B cell (primary cell): ENCODE data around the gene FBF1. TPM values are rescaled to one million over a fixed set of nuclear protein-coding genes. Genes with fewer than 3 reads are reported as not detected.

Experiments used
- ATAC-seq: fragments of 200-7000 bp; cut with Tn5 transposase; one replicate; pipeline ENCODE4 v1.10.0; 2021; ENCODE audit warnings: low read depth, mild to moderate bottlenecking, moderate number of reproducible peaks, moderate library complexity
- CTCF ChIA-PET: fragments of 350-600 bp; sonication (Branson Sonifier 250); formaldehyde crosslinking; loops from one replicate; lab custom pipeline; 2021; ENCODE audit warnings: antibody characterized with exemption, inconsistent platforms; lab: Charles Lee
- POLR2A ChIA-PET: fragments of 350-600 bp; sonication (Branson Sonifier 250); formaldehyde crosslinking; loops from one replicate; lab custom pipeline; 2021; ENCODE audit warnings: antibody characterized with exemption; lab: Charles Lee
- DNase-seq: peaks from one replicate; pipeline ENCODE4 v3.0.0; 2013
- H2AFZ ChIP-seq: 2 replicates; pipeline ENCODE4 v1.6.1; 2012; ENCODE audit warnings: mild to moderate bottlenecking, low read depth, low read length; ENCODE audit not compliant: insufficient read depth, poor library complexity, severe bottlenecking
- H3K27ac ChIP-seq, 2 donors: 1 replicate in 1 of 2; 2 replicates in 1 of 2; pipeline ENCODE4 v1.5.1; 2012 to 2013; ENCODE audit warnings: low read length in 2 of 2, mild to moderate bottlenecking in 2 of 2, moderate library complexity in 1 of 2
- H3K27me3 ChIP-seq, 4 experiments: fragments of 200-600 bp in 1 of 4; sonication (generic) in 1 of 4; replicated peaks in 1 of 4; 1 replicate in 2 of 4; 2 replicates in 2 of 4; pipeline versions ENCODE4 v1.6.1 to v1.7.0; 2013 to 2016; ENCODE audit warnings: low read length in 3 of 4, mild to moderate bottlenecking in 2 of 4, mixed read lengths in 1 of 4, moderate library complexity in 1 of 4; ENCODE audit not compliant: insufficient read depth in 4 of 4, control insufficient read depth in 3 of 4; ENCODE audit errors: control extremely low read depth in 1 of 4
- H3K36me3 ChIP-seq, 2 experiments: replicated peaks in 1 of 2; 1 replicate in 1 of 2; 2 replicates in 1 of 2; pipeline versions ENCODE4 v1.6.1 to v1.7.1; 2013; ENCODE audit warnings: low read length in 1 of 2; ENCODE audit not compliant: insufficient read depth in 2 of 2, control insufficient read depth in 1 of 2; ENCODE audit errors: control extremely low read depth in 1 of 2, extremely low read depth in 1 of 2
- H3K4me1 ChIP-seq, 2 donors: fragments of 200-600 bp in 1 of 2; sonication (generic) in 1 of 2; 1 replicate in 1 of 2; 2 replicates in 1 of 2; pipeline versions ENCODE4 v1.5.1 to v1.6.1; 2013 to 2017; ENCODE audit warnings: low read length in 2 of 2; ENCODE audit not compliant: control insufficient read depth in 2 of 2, insufficient read depth in 2 of 2
- H3K4me2 ChIP-seq: replicated peaks from 2 replicates; pipeline ENCODE3; 2012; ENCODE audit warnings: mild to moderate bottlenecking, low read depth, low read length; ENCODE audit not compliant: poor library complexity, severe bottlenecking
- H3K4me3 ChIP-seq, 5 experiments: fragments of 200-600 bp in 1 of 5; sonication (generic) in 1 of 5; 1 replicate in 3 of 5; 2 replicates in 2 of 5; pipeline versions ENCODE4 v1.5.1 to v1.7.0; 2011 to 2016; ENCODE audit warnings: low read length in 4 of 5, mild to moderate bottlenecking in 4 of 5, low read depth in 2 of 5, control low read depth in 1 of 5, moderate library complexity in 1 of 5; ENCODE audit not compliant: insufficient read depth in 1 of 5; ENCODE audit errors: control extremely low read depth in 1 of 5, extremely low read depth in 1 of 5
- H3K79me2 ChIP-seq: fragments of 200-600 bp; sonication (generic); one replicate; pipeline ENCODE4 v1.6.0; 2016; ENCODE audit warnings: low read length; ENCODE audit not compliant: control insufficient read depth, insufficient read depth
- H3K9ac ChIP-seq: fragments of 200-600 bp; sonication (generic); 2 replicates; pipeline ENCODE4 v1.6.1; 2017; ENCODE audit warnings: mild to moderate bottlenecking, low read length, moderate library complexity
- H3K9me3 ChIP-seq, 3 donors: one replicate each; pipeline versions ENCODE4 v1.6.1 to v1.7.1; 2013; ENCODE audit warnings: low read length in 2 of 3; ENCODE audit not compliant: control insufficient read depth in 2 of 3, insufficient read depth in 1 of 3; ENCODE audit errors: control extremely low read depth in 1 of 3
- H4K20me1 ChIP-seq: 2 replicates; pipeline ENCODE4 v1.6.0; 2012; ENCODE audit warnings: mild to moderate bottlenecking, low read length; ENCODE audit not compliant: insufficient read depth, control insufficient read depth, poor library complexity, severe bottlenecking
- H3K27ac Mint-ChIP-seq: one replicate; pipeline ENCODE4 v1.8.0; 2021; ENCODE audit warnings: mixed read lengths
- H3K27me3 Mint-ChIP-seq: one replicate; pipeline ENCODE4 v1.8.0; 2021; ENCODE audit warnings: mixed read lengths
- H3K4me1 Mint-ChIP-seq: one replicate; pipeline ENCODE4 v1.8.0; 2021; ENCODE audit warnings: mixed read lengths
- H3K4me3 Mint-ChIP-seq: one replicate; pipeline ENCODE4 v1.8.0; 2021; ENCODE audit warnings: mixed read lengths
- H3K9me3 Mint-ChIP-seq: one replicate; pipeline ENCODE4 v1.8.0; 2022; ENCODE audit warnings: mixed read lengths; ENCODE audit not compliant: insufficient read depth
- EZH2 ChIP-seq: IDR thresholded peaks from 2 replicates; pipeline ENCODE4 v1.6.1; 2012; ENCODE audit warnings: borderline replicate concordance, low read depth, mild to moderate bottlenecking, moderate library complexity, low read length; ENCODE audit not compliant: insufficient read depth, poor library complexity, severe bottlenecking
- WGBS: methylation state at CpG from one replicate; pipeline ENCODE4 v1.1.5; 2013; ENCODE audit warnings: missing lambda C conversion rate; ENCODE audit not compliant: insufficient coverage; 5-methylcytosine and 5-hydroxymethylcytosine counted together
- intact Hi-C: fragments of 100-400 bp; cut with micrococcal nuclease; formaldehyde crosslinking; loops from one replicate; pipeline ENCODE4 v1.10.0; 2022
- polyA plus RNA-seq: library from polyadenylated mRNA; depleted of rRNA; stranded (reverse); fragments of >200 nt; gene quantifications from 2 replicates; pipeline ENCODE4 v1.2.3, GENCODE V29; 2012
- total RNA-seq, 2 donors: library from RNA; stranded (reverse); fragments of 120-200 nt in 1 of 2; gene quantifications; 1 replicate in 1 of 2; 2 replicates in 1 of 2; pipeline versions ENCODE4 v1.2.3 to v1.2.4, GENCODE V29; 2013 to 2022
- TF ChIP-seq, protein P1 (sequence below): fragments of 200-600 bp; IDR thresholded peaks from one replicate; pipeline ENCODE4 v1.8.0; 2022; ENCODE audit warnings: antibody characterized with exemption, mild to moderate bottlenecking

FBF1 gene
- total and polyA plus RNA-seq, 2 donors (not counting 1 experiment from before 2014, with no cell fraction given) = 21.6 to 31.5 TPM

DNA sequence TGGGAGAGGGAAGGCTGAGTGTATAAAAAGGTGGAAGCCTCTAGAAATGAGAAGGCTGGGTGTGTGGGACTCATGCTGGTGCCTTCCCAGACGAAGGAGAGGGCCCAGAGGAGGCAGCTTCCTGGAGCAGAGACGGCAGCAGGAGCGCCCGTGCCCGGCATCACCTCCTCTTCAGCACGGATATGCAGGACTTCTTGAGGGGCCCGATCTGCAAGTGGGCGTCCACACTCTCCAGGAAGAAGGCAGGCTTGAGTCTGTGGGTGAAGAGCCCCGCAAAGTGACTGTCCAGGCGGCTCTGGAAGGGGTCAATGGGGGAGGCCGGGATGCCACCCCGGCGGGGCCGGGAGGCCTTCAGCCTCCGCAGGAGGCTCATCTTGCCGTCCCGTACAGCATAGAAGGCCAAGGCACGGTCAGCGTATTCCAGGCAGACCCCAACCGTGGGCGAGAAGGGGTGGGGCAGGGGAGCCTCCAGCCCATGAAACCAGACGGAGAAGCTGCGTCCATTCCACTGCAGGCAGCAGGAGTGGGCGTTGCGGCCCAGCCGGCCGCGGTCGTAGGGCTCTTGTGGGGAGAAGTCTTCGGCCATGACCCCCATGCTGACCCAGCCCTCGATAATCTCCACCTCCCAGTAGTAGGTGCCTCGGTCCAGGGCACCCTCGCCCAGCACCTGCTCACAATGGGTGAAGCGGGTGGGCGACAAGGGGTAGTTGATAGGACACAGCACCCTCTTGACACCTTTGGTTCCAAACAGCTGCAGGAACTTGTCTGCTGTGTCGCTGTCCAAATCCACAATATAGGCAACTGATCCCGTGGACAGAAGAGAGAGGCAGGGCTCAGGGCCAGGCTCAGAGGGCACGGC is 66.3 kb downstream of the FBF1 start:
- no peak overlapping the region for H3K4me3 ChIP-seq
- TF ChIP-seq, protein P1, sequence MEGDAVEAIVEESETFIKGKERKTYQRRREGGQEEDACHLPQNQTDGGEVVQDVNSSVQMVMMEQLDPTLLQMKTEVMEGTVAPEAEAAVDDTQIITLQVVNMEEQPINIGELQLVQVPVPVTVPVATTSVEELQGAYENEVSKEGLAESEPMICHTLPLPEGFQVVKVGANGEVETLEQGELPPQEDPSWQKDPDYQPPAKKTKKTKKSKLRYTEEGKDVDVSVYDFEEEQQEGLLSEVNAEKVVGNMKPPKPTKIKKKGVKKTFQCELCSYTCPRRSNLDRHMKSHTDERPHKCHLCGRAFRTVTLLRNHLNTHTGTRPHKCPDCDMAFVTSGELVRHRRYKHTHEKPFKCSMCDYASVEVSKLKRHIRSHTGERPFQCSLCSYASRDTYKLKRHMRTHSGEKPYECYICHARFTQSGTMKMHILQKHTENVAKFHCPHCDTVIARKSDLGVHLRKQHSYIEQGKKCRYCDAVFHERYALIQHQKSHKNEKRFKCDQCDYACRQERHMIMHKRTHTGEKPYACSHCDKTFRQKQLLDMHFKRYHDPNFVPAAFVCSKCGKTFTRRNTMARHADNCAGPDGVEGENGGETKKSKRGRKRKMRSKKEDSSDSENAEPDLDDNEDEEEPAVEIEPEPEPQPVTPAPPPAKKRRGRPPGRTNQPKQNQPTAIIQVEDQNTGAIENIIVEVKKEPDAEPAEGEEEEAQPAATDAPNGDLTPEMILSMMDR = no peak
- TF ChIP-seq EZH2 = no peak
- H3K9ac ChIP-seq = no peak overlapping the region
- no peaks in the 10 kb centered on the region for H4K20me1 ChIP-seq
- WGBS = 96% methylated on average over 33 of the region's 38 CpGs
- DNase-seq (no peak), ATAC-seq (no peak)
- no peak overlapping the region for H3K4me2 ChIP-seq
- peaks cover 30 to 44% of the 10 kb centered on the region in 2 donors for H3K4me1 ChIP-seq
- H3K9me3 Mint-ChIP-seq = no peaks in the 10 kb centered on the region
- no peaks in the 10 kb centered on the region for H3K36me3 ChIP-seq
- H3K4me3 Mint-ChIP-seq = no peak overlapping the region
- H3K27me3 Mint-ChIP-seq = no peaks in the 10 kb centered on the region
- H3K27ac Mint-ChIP-seq = no peak overlapping the region
- no peaks in the 10 kb centered on the region for H3K9me3 ChIP-seq
- peaks cover 31% of the 10 kb centered on the region for H3K4me1 Mint-ChIP-seq
- ChIA-PET POLR2A (interaction anchor here (0.6 to 2.0 kb wide), 5 partner anchors 10 to 96 kb away, joined by 3 to 12 read pairs (median 5); partner anchors contain the start of gene TRIM65), CTCF (interaction anchor here (1.6 to 5.6 kb wide), 4 partner anchors 15 to 29 kb away, joined by 10 to 52 read pairs (median 24); partner anchors contain the start of genes TRIM65 and WBP2)
- no peak overlapping the region for H2AFZ ChIP-seq
- intact Hi-C loops = loop anchor here (5.0 kb wide), 1 partner anchor 32 kb away; the partner anchor contains the start of gene UNC13D
- no peaks in the 10 kb centered on the region for H3K79me2 ChIP-seq
- H3K27me3 ChIP-seq = peaks cover 0 to 7% (median 1%) of the 10 kb centered on the region in 4 experiments
- no peak overlapping the region for H3K27ac ChIP-seq
